ENCODE measurements around the gene DACT2. TPM values are rescaled to one million over a fixed set of nuclear protein-coding genes. Genes with fewer than 3 reads are reported as not detected.

DACT2 gene
- total RNA-seq, 1 experiment from 2014 or later = 4.9 TPM

GRCh38 chr6:168261234-168261633, 58.3 kb downstream of the DACT2 start:
- TF ChIP-seq PRRX2 (CRISPR knock-in tag; IDR thresholded peaks at IDR 0.05) = no peak
- TF ChIP-seq TP53 (CRISPR knock-in tag; IDR thresholded peaks at IDR 0.05) = no peak
- TF ChIP-seq FOXK1 (CRISPR knock-in tag; IDR thresholded peaks at IDR 0.05) = no peak
- no peak for TF ChIP-seq ZSCAN18 (CRISPR knock-in tag; IDR thresholded peaks at IDR 0.05)
- no peak for TF ChIP-seq JUN (CRISPR knock-in tag; IDR thresholded peaks at IDR 0.05)
- no peak for TF ChIP-seq EMX1 (CRISPR knock-in tag; IDR thresholded peaks at IDR 0.05)
- TF ChIP-seq, protein P1, sequence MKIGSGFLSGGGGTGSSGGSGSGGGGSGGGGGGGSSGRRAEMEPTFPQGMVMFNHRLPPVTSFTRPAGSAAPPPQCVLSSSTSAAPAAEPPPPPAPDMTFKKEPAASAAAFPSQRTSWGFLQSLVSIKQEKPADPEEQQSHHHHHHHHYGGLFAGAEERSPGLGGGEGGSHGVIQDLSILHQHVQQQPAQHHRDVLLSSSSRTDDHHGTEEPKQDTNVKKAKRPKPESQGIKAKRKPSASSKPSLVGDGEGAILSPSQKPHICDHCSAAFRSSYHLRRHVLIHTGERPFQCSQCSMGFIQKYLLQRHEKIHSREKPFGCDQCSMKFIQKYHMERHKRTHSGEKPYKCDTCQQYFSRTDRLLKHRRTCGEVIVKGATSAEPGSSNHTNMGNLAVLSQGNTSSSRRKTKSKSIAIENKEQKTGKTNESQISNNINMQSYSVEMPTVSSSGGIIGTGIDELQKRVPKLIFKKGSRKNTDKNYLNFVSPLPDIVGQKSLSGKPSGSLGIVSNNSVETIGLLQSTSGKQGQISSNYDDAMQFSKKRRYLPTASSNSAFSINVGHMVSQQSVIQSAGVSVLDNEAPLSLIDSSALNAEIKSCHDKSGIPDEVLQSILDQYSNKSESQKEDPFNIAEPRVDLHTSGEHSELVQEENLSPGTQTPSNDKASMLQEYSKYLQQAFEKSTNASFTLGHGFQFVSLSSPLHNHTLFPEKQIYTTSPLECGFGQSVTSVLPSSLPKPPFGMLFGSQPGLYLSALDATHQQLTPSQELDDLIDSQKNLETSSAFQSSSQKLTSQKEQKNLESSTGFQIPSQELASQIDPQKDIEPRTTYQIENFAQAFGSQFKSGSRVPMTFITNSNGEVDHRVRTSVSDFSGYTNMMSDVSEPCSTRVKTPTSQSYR (CRISPR knock-in tag; IDR thresholded peaks at IDR 0.05) = no peak
- no peak for TF ChIP-seq ZNF138 (CRISPR knock-in tag; conservative IDR thresholded peaks at IDR 0.05)
- TF ChIP-seq USF1 (CRISPR knock-in tag; IDR thresholded peaks at IDR 0.05) = no peak
- no peak for TF ChIP-seq KAT7 (CRISPR knock-in tag; IDR thresholded peaks at IDR 0.05; ENCODE audit: borderline replicate concordance)
- TF ChIP-seq ELF4 (CRISPR knock-in tag; IDR thresholded peaks at IDR 0.05; ENCODE audit: low read depth) = no peak
- TF ChIP-seq FOXP1 (CRISPR knock-in tag; IDR thresholded peaks at IDR 0.05; ENCODE audit: borderline replicate concordance) = no peak
- no peak for TF ChIP-seq SOX15 (CRISPR knock-in tag; IDR thresholded peaks at IDR 0.05)
- no peak for TF ChIP-seq IRF2 (CRISPR knock-in tag; IDR thresholded peaks at IDR 0.05; ENCODE audit: borderline replicate concordance, low read depth)
- no peak for TF ChIP-seq CBFB (CRISPR knock-in tag; IDR thresholded peaks at IDR 0.05; ENCODE audit: low read depth)
- TF ChIP-seq SP1 (CRISPR knock-in tag; conservative IDR thresholded peaks at IDR 0.05) = no peak
- Mint-ChIP-seq H3K4me3 (no peak overlapping the region), H3K27me3 (ENCODE audit: low read depth) (no peaks in the 10 kb centered on the region), H3K27ac (no peak overlapping the region), H3K36me3 (no peaks in the 10 kb centered on the region), H3K4me1 (peaks cover 1% of the 10 kb centered on the region), H3K9me3 (peaks cover 7% of the 10 kb centered on the region)
- ChIA-PET CTCF (no interaction called here), POLR2A (no interaction called here)
- DNase-seq (ENCODE audit: low spot score) (no peak), ATAC-seq (no peak)

DNA sequence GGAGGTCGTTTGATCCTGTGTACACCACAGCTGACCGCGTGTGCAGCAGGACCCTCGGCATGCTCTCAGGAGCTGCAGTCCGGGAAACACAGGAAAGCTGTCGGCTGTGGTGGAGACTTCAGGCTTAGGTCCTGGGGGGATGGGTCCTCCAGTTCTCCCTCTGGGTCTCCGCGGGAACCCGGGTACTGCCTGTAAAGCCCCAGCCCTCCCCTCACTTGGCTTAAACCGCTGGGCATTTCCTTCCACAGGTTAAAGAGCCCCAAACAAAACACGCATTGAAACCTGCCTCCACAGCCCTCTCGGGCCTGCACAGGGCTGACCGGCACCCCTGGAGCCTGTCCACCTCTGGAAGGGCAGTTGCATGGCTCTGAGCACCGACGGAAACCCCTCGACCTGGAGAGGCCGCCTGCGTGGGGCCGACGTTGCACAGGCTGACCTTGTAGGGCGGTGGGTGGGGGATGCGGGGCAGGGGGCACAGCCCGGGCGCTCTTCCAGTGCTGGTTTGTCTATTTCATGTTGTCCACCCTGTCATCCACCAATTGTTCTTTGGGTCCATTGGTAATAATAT, 59.1 kb downstream of the DACT2 start:
- CTCF ChIA-PET = no interaction called here
- peaks cover 15% of the 10 kb centered on the region for H3K9me3 Mint-ChIP-seq
- H3K36me3 Mint-ChIP-seq = peaks cover 4% of the 10 kb centered on the region; the same call in 1 of the 2 replicates
- no peak for ATAC-seq
- no peak for TF ChIP-seq TEAD4 (CRISPR knock-in tag; IDR thresholded peaks at IDR 0.05)
- no peak for TF ChIP-seq PREB (CRISPR knock-in tag; IDR thresholded peaks at IDR 0.05; ENCODE audit: borderline replicate concordance)
- TF ChIP-seq SOX15 (CRISPR knock-in tag; IDR thresholded peaks at IDR 0.05) = no peak
- TF ChIP-seq, protein P2, sequence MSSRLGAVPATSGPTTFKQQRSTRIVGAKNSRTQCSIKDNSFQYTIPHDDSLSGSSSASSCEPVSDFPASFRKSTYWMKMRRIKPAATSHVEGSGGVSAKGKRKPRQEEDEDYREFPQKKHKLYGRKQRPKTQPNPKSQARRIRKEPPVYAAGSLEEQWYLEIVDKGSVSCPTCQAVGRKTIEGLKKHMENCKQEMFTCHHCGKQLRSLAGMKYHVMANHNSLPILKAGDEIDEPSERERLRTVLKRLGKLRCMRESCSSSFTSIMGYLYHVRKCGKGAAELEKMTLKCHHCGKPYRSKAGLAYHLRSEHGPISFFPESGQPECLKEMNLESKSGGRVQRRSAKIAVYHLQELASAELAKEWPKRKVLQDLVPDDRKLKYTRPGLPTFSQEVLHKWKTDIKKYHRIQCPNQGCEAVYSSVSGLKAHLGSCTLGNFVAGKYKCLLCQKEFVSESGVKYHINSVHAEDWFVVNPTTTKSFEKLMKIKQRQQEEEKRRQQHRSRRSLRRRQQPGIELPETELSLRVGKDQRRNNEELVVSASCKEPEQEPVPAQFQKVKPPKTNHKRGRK (CRISPR knock-in tag; IDR thresholded peaks at IDR 0.05; ENCODE audit: borderline replicate concordance) = no peak
- TF ChIP-seq NR1H2 (CRISPR knock-in tag; IDR thresholded peaks at IDR 0.05) = no peak
- TF ChIP-seq USF2 (CRISPR knock-in tag; IDR thresholded peaks at IDR 0.05) = no peak
- TF ChIP-seq, protein P3, sequence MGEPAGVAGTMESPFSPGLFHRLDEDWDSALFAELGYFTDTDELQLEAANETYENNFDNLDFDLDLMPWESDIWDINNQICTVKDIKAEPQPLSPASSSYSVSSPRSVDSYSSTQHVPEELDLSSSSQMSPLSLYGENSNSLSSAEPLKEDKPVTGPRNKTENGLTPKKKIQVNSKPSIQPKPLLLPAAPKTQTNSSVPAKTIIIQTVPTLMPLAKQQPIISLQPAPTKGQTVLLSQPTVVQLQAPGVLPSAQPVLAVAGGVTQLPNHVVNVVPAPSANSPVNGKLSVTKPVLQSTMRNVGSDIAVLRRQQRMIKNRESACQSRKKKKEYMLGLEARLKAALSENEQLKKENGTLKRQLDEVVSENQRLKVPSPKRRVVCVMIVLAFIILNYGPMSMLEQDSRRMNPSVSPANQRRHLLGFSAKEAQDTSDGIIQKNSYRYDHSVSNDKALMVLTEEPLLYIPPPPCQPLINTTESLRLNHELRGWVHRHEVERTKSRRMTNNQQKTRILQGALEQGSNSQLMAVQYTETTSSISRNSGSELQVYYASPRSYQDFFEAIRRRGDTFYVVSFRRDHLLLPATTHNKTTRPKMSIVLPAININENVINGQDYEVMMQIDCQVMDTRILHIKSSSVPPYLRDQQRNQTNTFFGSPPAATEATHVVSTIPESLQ (CRISPR knock-in tag; IDR thresholded peaks at IDR 0.05) = no peak
- TF ChIP-seq SP1 (CRISPR knock-in tag; conservative IDR thresholded peaks at IDR 0.05) = no peak
- TF ChIP-seq ZSCAN18 (CRISPR knock-in tag; IDR thresholded peaks at IDR 0.05) = no peak
- DNase-seq (ENCODE audit: low spot score) = no peak
- H3K4me3 Mint-ChIP-seq = no peak overlapping the region
- no peaks in the 10 kb centered on the region for H3K4me1 Mint-ChIP-seq
- POLR2A ChIA-PET = no interaction called here
- H3K27me3 Mint-ChIP-seq (ENCODE audit: low read depth) = no peaks in the 10 kb centered on the region
- no peak overlapping the region for H3K27ac Mint-ChIP-seq
